Measurements from ENCODE around the gene MAPRE3.

Gene MAPRE3

GRCh38 chr2:27040282-27040681, 69.8 kb downstream of the MAPRE3 start:
- DNase-seq (ENCODE audit: low spot score): no peak

DNA sequence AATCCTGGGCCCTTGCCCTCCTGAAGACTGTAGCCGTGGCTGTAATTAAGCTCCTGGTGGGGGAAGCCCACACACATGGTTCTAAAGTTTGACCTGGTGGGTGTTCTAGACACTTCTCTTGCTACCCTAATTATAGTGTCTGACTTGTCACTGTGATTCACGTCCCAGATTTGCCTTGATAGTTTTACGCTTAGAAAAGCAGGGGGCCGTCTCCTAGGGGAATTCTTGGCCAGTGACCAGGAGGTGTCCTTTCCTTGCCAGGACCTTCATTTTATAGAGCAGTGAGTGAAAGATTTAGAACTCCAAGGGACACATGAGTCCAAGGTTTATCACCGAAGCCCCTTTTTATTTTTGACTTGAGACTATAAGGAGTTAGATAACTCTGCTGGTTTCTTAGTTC, 71.3 kb downstream of the MAPRE3 start:
- no peak for DNase-seq (ENCODE audit: low spot score)

DNA sequence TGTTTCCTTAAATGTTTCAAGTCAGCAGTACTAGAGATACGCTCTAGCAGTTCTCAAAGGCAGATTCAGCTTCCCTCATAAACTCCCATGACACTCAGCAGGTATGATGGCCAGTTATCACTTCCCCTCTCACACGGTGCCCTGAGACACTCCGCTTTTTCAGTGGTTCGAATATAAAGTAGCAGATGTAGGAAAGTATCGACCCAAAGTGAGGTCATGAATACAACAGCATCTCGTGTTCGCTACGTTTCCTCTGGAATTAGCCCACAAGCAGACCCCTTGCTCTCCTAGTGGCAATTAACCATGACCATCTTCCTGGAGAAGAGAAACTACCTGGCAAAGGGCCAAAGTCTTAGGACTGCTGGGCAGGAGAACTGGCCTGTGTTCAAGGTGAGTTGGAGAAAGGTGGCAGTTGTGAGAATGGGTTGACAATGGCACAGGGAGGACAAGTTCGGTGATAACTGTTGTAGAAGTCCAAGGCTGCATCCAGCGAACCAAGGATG, 71.8 kb downstream of the MAPRE3 start:
- no peak for DNase-seq (ENCODE audit: low spot score)

DNA sequence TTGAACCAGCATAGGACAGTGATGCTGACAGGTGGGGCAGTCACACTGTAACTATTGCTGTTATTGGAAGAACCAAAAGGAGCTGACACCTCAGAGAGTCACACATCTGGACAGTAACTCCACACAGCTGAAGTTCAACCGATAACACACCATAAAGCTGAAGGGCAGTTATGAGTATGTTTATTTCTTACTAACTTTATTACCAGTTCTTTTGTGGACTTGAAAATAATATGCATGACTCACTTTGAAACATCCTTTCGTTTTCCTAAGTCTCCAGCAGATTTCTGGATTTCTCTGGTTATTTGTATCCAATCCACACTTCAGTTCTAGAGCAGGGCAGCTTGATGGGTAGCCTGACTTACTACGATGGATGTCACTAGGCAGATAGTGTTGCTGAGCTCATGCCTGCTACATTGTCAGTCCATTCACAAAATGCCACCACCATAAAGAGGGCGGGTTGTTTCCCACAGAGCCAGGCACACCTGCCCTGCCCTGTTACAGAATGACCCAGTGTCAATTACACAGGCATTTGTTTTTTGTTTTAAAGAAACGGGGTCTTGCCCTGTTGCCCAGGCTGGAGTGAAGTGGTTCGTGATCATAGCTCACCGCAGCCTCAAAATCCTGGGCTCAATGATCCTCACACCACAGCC, 72.7 kb downstream of the MAPRE3 start:
- no peak for DNase-seq (ENCODE audit: low spot score)

- DNase-seq (ENCODE audit: low spot score): peak; percentile 58
Measured at GRCh38 chr2:27049422-27050280, 79.2 kb downstream of the MAPRE3 start.

- peak; percentile 93 for DNase-seq (ENCODE audit: low spot score)
Measured at GRCh38 chr2:27050281-27050995, 80.0 kb downstream of the MAPRE3 start.

- DNase-seq (ENCODE audit: low spot score): peak; percentile 98
Measured at GRCh38 chr2:27050996-27051901, 80.8 kb downstream of the MAPRE3 start, which contains the start of gene AGBL5. AGBL5 (plus strand) TSS chr2:27051668; CDS start chr2:27052959, 1,291 bp downstream.

- DNase-seq (ENCODE audit: low spot score): peak; percentile 43
Measured at GRCh38 chr2:27051902-27052645, 81.6 kb downstream of the MAPRE3 start.

GRCh38 chr2:27053321-27053720, 82.9 kb downstream of the MAPRE3 start:
- no peak for DNase-seq (ENCODE audit: low spot score)

- no peak for DNase-seq (ENCODE audit: low spot score)
Measured at GRCh38 chr2:27053776-27054175, 83.3 kb downstream of the MAPRE3 start.

DNA sequence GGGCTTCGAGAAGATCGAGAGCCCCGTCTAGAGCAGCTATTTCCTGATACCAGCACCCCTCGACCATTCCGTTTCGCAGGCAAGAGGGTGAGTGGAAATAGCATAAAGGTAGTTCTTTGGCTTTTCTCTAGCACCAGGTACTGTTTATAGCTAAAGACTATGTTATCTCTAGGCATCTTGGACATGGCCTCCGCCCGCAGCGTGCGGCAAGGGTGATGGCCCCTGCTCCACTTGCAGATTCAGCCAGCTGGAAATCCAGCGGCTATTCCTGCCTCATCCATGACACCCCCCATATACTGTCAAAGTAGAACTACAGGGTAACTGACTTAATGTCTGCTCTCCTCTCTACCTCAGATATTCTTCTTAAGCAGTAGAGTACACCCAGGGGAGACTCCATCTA, 84.3 kb downstream of the MAPRE3 start:
- DNase-seq (ENCODE audit: low spot score): no peak

DNA sequence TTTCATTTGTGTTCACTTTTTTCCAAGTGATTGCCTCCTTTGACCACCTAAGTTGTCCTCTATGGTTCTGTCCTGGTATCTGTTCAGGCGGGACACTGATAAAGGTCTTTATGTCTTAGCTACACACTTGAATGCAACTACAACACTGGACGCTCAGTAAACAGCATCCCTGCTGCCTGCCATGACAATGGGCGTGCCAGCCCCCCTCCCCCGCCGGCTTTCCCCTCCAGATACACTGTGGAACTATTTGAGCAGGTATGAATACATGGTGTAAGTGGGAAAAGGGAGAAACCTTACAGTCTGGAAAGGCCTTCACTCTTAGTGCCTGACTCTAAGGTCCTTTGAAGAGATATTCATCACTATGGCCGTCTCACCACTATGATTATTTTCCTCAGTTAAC, 86.7 kb downstream of the MAPRE3 start:
- no peak for DNase-seq (ENCODE audit: low spot score)

GRCh38 chr2:27058210-27058609, 87.8 kb downstream of the MAPRE3 start:
- no peak for DNase-seq (ENCODE audit: low spot score)

- no peak for DNase-seq (ENCODE audit: low spot score)
Measured at GRCh38 chr2:27059141-27059820, 88.8 kb downstream of the MAPRE3 start.

DNA sequence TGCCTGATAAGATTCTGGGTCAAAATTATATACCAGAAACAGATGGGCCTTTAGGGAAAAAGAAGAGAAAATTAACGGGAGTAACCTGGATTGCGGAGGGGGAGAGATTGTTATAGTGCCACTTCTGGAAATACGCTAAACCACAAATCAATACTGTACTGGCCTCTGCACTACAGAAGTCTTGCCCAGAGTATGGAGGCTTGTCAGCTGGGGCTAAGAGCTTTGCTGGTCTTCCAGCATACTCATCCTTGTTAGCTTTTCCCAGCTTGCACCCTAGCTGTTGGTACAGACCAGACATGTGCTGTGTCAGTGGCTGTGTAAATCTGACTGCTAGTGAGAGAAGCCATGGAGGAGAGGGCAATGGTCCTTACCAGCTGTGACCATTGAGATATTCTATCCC, 89.9 kb downstream of the MAPRE3 start:
- DNase-seq (ENCODE audit: low spot score): no peak

- DNase-seq (ENCODE audit: low spot score): no peak
Measured at GRCh38 chr2:27065128-27065527, 94.7 kb downstream of the MAPRE3 start.

DNA sequence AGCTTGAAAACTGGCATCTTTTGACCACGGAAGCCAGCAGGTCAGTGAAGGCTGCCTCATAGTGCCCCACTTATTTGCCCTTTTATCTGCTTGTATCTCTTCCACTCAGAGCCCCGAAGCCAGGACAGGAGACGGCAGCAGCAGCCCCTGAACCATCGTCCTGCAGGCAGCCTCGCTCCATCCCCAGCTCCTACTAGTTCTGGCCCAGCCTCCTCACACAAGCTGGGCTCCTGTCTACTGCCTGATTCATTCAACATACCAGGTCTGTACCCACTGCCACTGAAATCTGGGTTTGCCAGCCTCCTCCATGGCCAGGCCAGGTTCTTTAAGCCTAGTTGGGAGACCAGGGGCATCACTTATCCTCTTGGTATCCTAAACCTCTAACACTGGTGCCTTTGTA, 96.9 kb downstream of the MAPRE3 start:
- no peak for DNase-seq (ENCODE audit: low spot score)

DNA sequence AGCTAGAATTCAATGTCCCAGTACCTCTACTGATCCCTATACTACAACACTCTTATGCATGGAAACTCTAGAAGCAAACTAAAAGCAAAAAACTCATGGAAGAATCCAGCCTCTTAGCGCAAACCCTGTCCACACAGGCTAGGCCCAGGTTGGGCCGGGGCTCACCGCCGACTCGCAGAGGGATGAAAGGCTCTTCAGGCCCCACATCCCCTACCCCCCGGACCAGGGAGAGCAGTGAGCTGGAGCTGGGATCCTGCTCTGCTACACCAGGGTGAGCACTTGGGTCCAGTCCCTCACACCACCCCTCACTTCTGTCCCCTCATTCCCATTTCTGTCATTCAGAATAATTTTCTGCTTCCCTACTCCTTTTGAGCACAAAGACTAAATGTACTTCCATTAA, 99.0 kb downstream of the MAPRE3 start:
- DNase-seq (ENCODE audit: low spot score): no peak

- no peak for DNase-seq (ENCODE audit: low spot score)
Measured at GRCh38 chr2:27069961-27070618, 99.7 kb downstream of the MAPRE3 start.

Data from CD4-positive, alpha-beta T cell treated with Interleukin-2 at 100 ng/mL for 4 hours (primary cell).